Testis (tissue), 2 donors: ENCODE data around the gene WNT16.

Experiments
- POLR2A ChIP-seq: fragments of 450-650 bp; IDR thresholded peaks from one replicate; pipeline ENCODE4 v1.6.1; 2017; ENCODE audit warnings: antibody characterized with exemption, mild to moderate bottlenecking, moderate library complexity
- TF ChIP-seq, protein P1 (sequence below), 3 experiments: fragments of 450-650 bp in 2 of 3; fragments of 200-600 bp in 1 of 3; sonication (generic) in 1 of 3; IDR thresholded peaks; one replicate each; pipeline ENCODE4 v1.5.1; 2016 to 2019; ENCODE audit warnings: antibody characterized with exemption in 3 of 3, mild to moderate bottlenecking in 2 of 3, moderate library complexity in 1 of 3

DNA sequence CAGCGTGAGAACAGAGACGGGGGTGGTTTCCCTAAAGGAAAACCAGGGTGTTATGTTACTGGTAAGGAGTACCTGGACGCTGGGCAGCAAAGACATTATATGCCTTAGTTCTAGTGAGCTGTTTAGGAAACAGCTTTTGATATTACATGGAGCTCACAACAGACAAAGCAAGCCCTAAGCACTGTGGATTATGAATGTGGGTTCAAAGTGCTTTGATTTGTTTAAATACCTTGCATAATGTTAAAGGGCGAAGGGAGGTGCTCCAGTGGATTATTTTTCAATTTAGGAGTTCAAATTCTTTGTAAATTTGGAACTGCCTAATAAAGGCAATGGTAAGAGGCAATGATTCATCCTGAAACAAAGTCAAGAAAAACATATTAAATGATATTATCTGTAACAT is 13.8 kb downstream of the WNT16 start:
- TF ChIP-seq, protein P1, sequence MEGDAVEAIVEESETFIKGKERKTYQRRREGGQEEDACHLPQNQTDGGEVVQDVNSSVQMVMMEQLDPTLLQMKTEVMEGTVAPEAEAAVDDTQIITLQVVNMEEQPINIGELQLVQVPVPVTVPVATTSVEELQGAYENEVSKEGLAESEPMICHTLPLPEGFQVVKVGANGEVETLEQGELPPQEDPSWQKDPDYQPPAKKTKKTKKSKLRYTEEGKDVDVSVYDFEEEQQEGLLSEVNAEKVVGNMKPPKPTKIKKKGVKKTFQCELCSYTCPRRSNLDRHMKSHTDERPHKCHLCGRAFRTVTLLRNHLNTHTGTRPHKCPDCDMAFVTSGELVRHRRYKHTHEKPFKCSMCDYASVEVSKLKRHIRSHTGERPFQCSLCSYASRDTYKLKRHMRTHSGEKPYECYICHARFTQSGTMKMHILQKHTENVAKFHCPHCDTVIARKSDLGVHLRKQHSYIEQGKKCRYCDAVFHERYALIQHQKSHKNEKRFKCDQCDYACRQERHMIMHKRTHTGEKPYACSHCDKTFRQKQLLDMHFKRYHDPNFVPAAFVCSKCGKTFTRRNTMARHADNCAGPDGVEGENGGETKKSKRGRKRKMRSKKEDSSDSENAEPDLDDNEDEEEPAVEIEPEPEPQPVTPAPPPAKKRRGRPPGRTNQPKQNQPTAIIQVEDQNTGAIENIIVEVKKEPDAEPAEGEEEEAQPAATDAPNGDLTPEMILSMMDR (IDR thresholded peaks at IDR 0.05) = no peak
- TF ChIP-seq POLR2A = no peak
